Measurements from ENCODE around the gene ZNF318. TPM values are rescaled to one million over a fixed set of nuclear protein-coding genes. Genes with fewer than 3 reads are reported as not detected.
"Not testable (repeated sequence)": the region's sequence is repeated elsewhere in the genome, so short reads cannot be mapped to it uniquely, and the experiment has no call there.

Gene ZNF318, protein sequence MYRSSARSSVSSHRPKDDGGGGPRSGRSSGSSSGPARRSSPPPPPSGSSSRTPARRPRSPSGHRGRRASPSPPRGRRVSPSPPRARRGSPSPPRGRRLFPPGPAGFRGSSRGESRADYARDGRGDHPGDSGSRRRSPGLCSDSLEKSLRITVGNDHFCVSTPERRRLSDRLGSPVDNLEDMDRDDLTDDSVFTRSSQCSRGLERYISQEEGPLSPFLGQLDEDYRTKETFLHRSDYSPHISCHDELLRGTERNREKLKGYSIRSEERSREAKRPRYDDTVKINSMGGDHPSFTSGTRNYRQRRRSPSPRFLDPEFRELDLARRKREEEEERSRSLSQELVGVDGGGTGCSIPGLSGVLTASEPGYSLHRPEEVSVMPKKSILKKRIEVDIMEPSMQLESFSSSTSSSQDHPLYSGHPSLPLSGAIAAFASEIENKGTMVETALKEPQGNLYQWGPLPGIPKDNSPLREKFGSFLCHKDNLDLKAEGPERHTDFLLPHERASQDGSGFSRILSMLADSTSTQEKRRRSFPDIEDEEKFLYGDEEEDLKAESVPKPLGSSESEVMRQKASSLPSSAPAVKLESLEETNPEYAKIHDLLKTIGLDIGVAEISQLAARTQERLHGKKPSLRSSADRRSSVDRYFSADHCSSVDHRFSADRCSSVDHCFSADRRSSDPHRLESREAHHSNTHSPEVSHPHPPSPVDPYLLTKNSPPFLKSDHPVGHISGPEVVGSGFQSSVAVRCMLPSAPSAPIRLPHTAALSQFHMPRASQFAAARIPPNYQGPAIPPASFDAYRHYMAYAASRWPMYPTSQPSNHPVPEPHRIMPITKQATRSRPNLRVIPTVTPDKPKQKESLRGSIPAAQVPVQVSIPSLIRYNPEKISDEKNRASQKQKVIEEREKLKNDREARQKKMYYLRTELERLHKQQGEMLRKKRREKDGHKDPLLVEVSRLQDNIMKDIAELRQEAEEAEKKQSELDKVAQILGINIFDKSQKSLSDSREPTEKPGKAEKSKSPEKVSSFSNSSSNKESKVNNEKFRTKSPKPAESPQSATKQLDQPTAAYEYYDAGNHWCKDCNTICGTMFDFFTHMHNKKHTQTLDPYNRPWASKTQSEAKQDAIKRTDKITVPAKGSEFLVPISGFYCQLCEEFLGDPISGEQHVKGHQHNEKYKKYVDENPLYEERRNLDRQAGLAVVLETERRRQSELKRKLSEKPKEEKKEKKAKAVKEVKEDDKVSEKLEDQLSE (N-terminal part only)
- 10 to 100 TPM; 11.1 to 13.3 (median 11.8) TPM for total RNA-seq (2021; fragmentation: NEBNext Ultra II Directional; extraction: Animal tissue kit (Norgen Biotek cat#: 25700))
- long read RNA-seq, full-length matches to known transcripts, result 1 of 5 reads
- long read RNA-seq, partial matches to known transcripts, result 2 of 5 reads
- long read RNA-seq, other reads (novel, unspliced or antisense), result 2 of 5 reads

DNA sequence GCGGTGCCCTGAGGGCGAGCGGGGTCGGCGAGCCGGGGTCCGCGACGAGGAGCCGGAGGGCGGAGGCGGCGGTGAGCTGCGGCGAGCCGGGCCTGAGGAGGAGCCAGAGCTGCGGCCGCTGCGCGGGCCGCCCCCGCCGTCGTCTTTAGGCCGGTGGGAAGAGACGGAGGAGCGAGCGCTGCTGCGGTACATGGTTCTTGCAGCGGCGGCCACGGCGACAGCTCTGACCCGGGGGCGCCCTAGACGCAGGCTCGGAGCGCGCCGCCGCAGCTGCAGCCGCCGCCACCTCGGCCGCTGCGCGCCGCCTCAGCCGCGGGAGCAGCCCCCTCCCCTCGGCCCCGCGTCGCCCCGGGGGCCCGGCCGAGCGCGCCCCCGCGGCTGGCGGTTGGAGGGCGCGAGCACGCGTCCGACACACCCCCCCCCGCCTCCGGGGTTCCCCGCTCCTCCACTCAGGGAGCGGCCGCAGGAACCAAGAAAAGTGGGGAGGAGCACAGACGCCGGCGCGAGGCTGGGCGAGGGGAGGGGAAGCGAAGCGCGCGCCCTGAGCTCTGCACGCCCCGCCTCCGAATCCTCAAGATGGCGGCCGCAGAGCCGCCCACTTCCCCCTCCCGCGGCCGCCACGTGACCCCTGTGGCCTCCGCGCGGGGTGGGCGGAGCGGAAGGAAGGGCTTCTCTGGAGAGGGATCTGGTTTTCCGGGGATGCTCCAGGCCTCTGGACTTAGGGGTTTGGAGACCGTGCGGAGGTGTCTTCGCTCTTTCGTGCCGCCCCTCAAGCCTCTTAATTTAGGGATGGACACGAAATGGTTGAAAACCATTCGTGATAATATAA, at the start of gene ZNF318:
Gene ZNF318 (minus strand): TSS at position 474 of the 829 bp plus-strand sequence. CDS start 282 bp downstream, at position 192.
- peak within 1 kb of the TSS; percentile 88 for H3K27ac Mint-ChIP-seq
- H3K9me3 Mint-ChIP-seq, result no peaks in the 10 kb centered on the region
- H3K27me3 Mint-ChIP-seq (ENCODE audit: insufficient read depth), result no peaks in the 10 kb centered on the region
- H3K36me3 Mint-ChIP-seq (ENCODE audit: low read depth), result peaks cover 10% of the 10 kb centered on the region
- TF ChIP-seq, protein P1, sequence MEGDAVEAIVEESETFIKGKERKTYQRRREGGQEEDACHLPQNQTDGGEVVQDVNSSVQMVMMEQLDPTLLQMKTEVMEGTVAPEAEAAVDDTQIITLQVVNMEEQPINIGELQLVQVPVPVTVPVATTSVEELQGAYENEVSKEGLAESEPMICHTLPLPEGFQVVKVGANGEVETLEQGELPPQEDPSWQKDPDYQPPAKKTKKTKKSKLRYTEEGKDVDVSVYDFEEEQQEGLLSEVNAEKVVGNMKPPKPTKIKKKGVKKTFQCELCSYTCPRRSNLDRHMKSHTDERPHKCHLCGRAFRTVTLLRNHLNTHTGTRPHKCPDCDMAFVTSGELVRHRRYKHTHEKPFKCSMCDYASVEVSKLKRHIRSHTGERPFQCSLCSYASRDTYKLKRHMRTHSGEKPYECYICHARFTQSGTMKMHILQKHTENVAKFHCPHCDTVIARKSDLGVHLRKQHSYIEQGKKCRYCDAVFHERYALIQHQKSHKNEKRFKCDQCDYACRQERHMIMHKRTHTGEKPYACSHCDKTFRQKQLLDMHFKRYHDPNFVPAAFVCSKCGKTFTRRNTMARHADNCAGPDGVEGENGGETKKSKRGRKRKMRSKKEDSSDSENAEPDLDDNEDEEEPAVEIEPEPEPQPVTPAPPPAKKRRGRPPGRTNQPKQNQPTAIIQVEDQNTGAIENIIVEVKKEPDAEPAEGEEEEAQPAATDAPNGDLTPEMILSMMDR (IDR thresholded peaks at IDR 0.05), result no peak
- peak; percentile 91 for DNase-seq
- peaks cover 26% of the 10 kb centered on the region for H3K4me1 Mint-ChIP-seq (ENCODE audit: low read depth)
- peak within 1 kb of the TSS; percentile 96 for H3K4me3 Mint-ChIP-seq

DNA sequence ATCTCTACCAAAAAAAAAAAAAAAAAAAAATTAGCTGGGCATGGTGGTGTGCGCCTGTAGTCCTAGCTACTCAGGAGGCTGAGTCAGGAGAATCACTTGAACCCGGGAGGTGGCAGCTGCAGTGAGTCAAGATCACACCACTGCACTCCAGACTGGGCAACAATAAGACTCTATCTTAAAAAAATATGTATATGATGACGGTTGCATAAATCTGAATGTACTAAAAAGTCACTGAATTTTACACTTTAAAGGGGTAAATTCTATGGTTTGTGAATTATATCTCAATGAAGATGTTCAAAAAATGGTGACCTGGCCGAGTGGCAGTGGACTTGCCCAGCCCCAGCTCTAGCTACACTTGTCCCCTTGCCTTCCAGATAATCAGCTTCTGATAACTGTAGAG, 47.5 kb upstream of the ZNF318 start:
- no peaks in the 10 kb centered on the region for H3K4me1 Mint-ChIP-seq (ENCODE audit: low read depth)
- no peaks in the 10 kb centered on the region for H3K36me3 Mint-ChIP-seq (ENCODE audit: low read depth)
- peaks cover 9% of the 10 kb centered on the region; the same call in 1 of the 2 replicates for H3K27me3 Mint-ChIP-seq (ENCODE audit: insufficient read depth)
- no peaks in the 10 kb centered on the region for H3K9me3 Mint-ChIP-seq
- H3K4me3 Mint-ChIP-seq, result no peak overlapping the region
- TF ChIP-seq, protein P1 (IDR thresholded peaks at IDR 0.05), result no peak
- no peak for DNase-seq
- no peak overlapping the region for H3K27ac Mint-ChIP-seq

DNA sequence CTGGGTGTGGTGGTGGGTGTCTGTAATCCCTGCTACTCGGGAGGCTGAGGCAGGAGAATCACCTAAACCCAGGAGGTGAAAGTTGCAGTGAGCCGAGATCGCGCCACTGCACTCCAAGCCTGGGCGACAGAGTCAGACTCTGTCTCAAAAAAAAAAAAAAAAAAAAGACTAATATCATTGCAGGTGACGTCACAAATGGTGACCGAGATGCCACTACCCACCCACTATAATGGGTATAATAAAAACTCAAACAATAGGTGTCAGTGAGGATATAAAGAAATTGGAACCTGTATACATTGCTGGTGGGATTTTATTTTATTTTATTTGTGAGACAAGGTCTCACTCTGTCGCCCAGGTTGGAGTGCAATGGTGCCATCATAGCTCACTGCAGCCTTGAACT, 45.8 kb upstream of the ZNF318 start:
- H3K27me3 Mint-ChIP-seq (ENCODE audit: insufficient read depth); H3K36me3 Mint-ChIP-seq (ENCODE audit: low read depth); H3K4me3 Mint-ChIP-seq; DNase-seq; H3K4me1 Mint-ChIP-seq (ENCODE audit: low read depth); H3K27ac Mint-ChIP-seq; H3K9me3 Mint-ChIP-seq: not testable (repeated sequence)

DNA sequence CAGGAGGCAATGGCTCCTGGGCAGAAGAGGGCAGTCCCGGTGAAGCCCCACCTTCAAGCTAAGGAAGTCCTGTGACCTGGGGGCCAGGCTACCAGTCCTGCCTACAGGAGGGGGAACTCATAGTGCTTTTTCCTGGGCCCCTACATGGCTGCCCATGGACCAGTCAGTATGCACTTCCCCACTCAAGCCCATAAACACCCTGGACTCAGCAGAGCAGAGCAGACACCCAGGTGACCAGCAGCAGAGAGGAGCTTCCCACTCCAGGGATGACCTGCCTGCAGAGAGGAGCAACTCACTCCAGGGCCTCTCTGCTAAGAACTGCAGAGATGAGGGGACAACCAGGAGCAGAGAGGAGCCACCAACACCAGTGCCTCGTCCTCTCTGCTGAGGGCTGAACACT, 43.6 kb upstream of the ZNF318 start:
- Mint-ChIP-seq H3K27ac (no peak overlapping the region), H3K4me1 (ENCODE audit: low read depth) (no peaks in the 10 kb centered on the region), H3K4me3 (no peak overlapping the region), H3K27me3 (ENCODE audit: insufficient read depth) (peaks cover 9% of the 10 kb centered on the region; the same call in 1 of the 2 replicates), H3K36me3 (ENCODE audit: low read depth) (no peaks in the 10 kb centered on the region), H3K9me3 (peaks cover 3% of the 10 kb centered on the region; the same call in 1 of the 2 replicates)
- TF ChIP-seq, protein P1 (IDR thresholded peaks at IDR 0.05), result no peak
- no peak for DNase-seq

DNA sequence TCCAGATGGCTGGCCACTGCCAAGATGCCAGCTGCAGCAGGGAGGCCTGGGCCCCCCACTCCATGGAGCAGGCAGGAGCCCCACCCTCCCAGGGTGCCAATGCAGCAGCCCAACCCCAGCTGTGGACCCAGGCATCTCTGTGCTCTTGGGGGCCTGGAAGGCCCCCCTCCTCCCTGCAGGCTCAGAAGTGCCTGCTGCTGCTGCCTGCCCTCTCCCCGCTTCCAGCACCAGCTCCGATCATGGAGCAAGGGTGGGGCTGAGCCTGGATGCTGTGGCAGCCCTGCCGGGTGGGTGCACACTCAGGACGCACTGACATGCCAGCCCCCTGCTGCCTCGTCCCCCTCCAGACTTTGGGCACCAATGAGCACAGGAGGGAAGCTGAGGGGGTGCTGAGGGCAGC, 43.1 kb upstream of the ZNF318 start:
- H3K4me3 Mint-ChIP-seq, result no peak overlapping the region
- H3K4me1 Mint-ChIP-seq (ENCODE audit: low read depth), result no peaks in the 10 kb centered on the region
- no peak overlapping the region for H3K27ac Mint-ChIP-seq
- no peaks in the 10 kb centered on the region for H3K36me3 Mint-ChIP-seq (ENCODE audit: low read depth)
- TF ChIP-seq, protein P1 (IDR thresholded peaks at IDR 0.05), result no peak
- no peak for DNase-seq
- peaks cover 4% of the 10 kb centered on the region; the same call in 1 of the 2 replicates for H3K9me3 Mint-ChIP-seq
- peaks cover 10% of the 10 kb centered on the region; the same call in 1 of the 2 replicates for H3K27me3 Mint-ChIP-seq (ENCODE audit: insufficient read depth)

DNA sequence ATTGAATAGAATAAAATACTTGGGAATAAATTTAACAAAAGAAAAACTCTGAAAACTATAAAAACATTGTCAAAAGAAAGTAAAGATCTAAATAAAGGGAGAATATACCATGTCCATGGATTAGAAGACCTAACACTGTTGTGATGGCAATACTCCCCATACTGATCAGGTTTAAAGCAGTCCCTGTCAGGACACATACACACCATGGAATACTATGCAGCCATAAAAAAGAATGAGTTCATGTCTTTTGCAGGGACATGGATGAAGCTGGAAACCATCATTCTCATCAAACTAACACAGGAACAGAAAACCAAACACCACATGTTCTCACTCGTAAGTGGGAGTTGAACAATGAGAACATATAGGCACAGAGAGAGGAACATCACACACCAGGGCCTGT, 41.3 kb upstream of the ZNF318 start:
- not testable (repeated sequence) for H3K27ac Mint-ChIP-seq; H3K4me1 Mint-ChIP-seq (ENCODE audit: low read depth); H3K36me3 Mint-ChIP-seq (ENCODE audit: low read depth); DNase-seq; H3K9me3 Mint-ChIP-seq; H3K4me3 Mint-ChIP-seq
- H3K27me3 Mint-ChIP-seq (ENCODE audit: insufficient read depth), result peaks cover 11% of the 10 kb centered on the region
